Prostate gland (tissue), 2 donors: ENCODE results near the gene RNF169.

ENCODE experiments used
- POLR2A ChIP-seq: fragments of 450-650 bp; IDR thresholded peaks from one replicate; pipeline ENCODE4 v1.6.1; 2016; ENCODE audit warnings: antibody characterized with exemption, mild to moderate bottlenecking
- POLR2AphosphoS5 ChIP-seq: sonication (generic); formaldehyde crosslinking; IDR thresholded peaks from one replicate; pipeline ENCODE4 v1.6.1; 2017; ENCODE audit warnings: antibody characterized with exemption
- TF ChIP-seq, protein P1 (sequence below), 4 experiments: fragments of 200-600 bp in 2 of 4; fragments of 450-650 bp in 2 of 4; sonication (generic) in 2 of 4; IDR thresholded peaks; 1 replicate in 3 of 4; 2 replicates in 1 of 4; pipeline ENCODE4 v1.5.1; 2016 to 2019; ENCODE audit warnings: antibody characterized with exemption in 4 of 4, mild to moderate bottlenecking in 2 of 4, moderate library complexity in 2 of 4

DNA sequence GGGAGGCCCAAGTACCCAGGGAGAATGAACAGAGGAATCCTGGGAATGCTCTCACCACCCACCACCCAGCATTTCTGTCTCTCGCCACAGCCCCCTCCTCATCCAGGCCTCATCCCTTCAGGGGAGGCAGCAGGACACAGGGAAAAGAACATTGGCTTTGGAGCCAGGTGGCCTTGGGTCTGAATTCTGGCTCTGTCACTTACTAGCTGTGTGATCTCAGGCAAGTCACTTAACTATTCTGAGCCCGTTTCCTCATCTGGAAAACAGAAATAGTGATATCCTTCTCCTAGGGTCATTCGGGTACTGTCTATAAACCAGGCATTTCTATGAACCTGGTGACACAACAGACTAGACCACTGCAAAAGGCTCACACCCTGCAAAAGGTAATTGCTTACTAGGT, 39.5 kb upstream of the RNF169 start:
- TF ChIP-seq, protein P1, sequence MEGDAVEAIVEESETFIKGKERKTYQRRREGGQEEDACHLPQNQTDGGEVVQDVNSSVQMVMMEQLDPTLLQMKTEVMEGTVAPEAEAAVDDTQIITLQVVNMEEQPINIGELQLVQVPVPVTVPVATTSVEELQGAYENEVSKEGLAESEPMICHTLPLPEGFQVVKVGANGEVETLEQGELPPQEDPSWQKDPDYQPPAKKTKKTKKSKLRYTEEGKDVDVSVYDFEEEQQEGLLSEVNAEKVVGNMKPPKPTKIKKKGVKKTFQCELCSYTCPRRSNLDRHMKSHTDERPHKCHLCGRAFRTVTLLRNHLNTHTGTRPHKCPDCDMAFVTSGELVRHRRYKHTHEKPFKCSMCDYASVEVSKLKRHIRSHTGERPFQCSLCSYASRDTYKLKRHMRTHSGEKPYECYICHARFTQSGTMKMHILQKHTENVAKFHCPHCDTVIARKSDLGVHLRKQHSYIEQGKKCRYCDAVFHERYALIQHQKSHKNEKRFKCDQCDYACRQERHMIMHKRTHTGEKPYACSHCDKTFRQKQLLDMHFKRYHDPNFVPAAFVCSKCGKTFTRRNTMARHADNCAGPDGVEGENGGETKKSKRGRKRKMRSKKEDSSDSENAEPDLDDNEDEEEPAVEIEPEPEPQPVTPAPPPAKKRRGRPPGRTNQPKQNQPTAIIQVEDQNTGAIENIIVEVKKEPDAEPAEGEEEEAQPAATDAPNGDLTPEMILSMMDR (IDR thresholded peaks at IDR 0.05): no peak
- TF ChIP-seq POLR2AphosphoS5 (no peak), POLR2A (no peak)
